ENCODE data around the gene BRAF. TPM values are rescaled to one million over a fixed set of nuclear protein-coding genes. Genes with fewer than 3 reads are reported as not detected.
"Not testable (repeated sequence)": the region's sequence is repeated elsewhere in the genome, so short reads cannot be mapped to it uniquely, and the experiment has no call there.

BRAF gene
- total RNA-seq, 1 donor from 2014 or later: 26.0 TPM

DNA sequence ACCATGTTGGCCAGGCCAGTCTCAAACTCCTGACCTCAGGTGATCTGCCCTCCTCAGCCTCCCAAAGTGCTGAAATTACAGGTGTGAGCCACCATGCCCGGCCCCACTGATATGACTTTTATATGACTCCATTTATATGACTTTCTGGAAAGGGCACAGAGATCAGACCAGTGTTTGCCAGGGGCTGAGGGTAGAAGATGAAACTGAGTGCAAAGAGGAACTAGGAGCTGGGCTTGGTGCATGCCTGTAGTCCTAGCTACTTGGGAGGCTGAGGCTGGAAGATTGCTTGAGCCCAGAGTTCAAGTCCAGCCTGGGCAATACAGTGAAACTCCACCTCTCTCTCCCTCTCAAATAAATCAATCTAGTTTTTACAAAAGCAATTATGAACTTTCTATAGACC is 7.5 kb downstream of the BRAF start:
- H3K27me3 Mint-ChIP-seq (ENCODE audit: low read depth, unreplicated experiment): no peaks in the 10 kb centered on the region
- TF ChIP-seq, protein P1, sequence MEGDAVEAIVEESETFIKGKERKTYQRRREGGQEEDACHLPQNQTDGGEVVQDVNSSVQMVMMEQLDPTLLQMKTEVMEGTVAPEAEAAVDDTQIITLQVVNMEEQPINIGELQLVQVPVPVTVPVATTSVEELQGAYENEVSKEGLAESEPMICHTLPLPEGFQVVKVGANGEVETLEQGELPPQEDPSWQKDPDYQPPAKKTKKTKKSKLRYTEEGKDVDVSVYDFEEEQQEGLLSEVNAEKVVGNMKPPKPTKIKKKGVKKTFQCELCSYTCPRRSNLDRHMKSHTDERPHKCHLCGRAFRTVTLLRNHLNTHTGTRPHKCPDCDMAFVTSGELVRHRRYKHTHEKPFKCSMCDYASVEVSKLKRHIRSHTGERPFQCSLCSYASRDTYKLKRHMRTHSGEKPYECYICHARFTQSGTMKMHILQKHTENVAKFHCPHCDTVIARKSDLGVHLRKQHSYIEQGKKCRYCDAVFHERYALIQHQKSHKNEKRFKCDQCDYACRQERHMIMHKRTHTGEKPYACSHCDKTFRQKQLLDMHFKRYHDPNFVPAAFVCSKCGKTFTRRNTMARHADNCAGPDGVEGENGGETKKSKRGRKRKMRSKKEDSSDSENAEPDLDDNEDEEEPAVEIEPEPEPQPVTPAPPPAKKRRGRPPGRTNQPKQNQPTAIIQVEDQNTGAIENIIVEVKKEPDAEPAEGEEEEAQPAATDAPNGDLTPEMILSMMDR (IDR thresholded peaks at IDR 0.05; ENCODE audit: insufficient read depth, low read depth, low read length): no peak
- no peak for TF ChIP-seq EZH2 (IDR thresholded peaks at IDR 0.05; ENCODE audit: insufficient read depth, low read length)
- Histone ChIP-seq H3K9ac (ENCODE audit: low read length) (no peak overlapping the region), H3K9me3 (ENCODE audit: insufficient read depth, low read depth, low read length) (no peaks in the 10 kb centered on the region), H2AFZ (ENCODE audit: low read depth, low read length) (no peak overlapping the region), H3K4me3 (ENCODE audit: insufficient read depth, low read depth, low read length) (no peak overlapping the region), H3K36me3 (ENCODE audit: insufficient read depth, low read length) (no peaks in the 10 kb centered on the region), H4K20me1 (ENCODE audit: insufficient read depth, low read length) (peaks cover 79% of the 10 kb centered on the region), H3K27me3 (ENCODE audit: insufficient read depth, low read length) (no peaks in the 10 kb centered on the region), H3K4me2 (ENCODE audit: low read length) (no peak overlapping the region), H3K4me1 (ENCODE audit: insufficient read depth, low read length) (no peaks in the 10 kb centered on the region), H3K27ac (ENCODE audit: low read depth, low read length) (no peak overlapping the region), H3K79me2 (ENCODE audit: insufficient read depth, low read length) (peaks cover 95% of the 10 kb centered on the region)
- DNase-seq (ENCODE audit: low read depth): no peak
- no peaks in the 10 kb centered on the region for H3K9me3 Mint-ChIP-seq (ENCODE audit: unreplicated experiment)
- no peak overlapping the region for H3K27ac Mint-ChIP-seq (ENCODE audit: unreplicated experiment)
- FAIRE-seq: no peak
- no peak overlapping the region for H3K4me3 Mint-ChIP-seq (ENCODE audit: unreplicated experiment)
- H3K4me1 Mint-ChIP-seq (ENCODE audit: low read depth, unreplicated experiment): peaks cover 12% of the 10 kb centered on the region
- no peaks in the 10 kb centered on the region for H3K36me3 Mint-ChIP-seq (ENCODE audit: low read depth, unreplicated experiment)

DNA sequence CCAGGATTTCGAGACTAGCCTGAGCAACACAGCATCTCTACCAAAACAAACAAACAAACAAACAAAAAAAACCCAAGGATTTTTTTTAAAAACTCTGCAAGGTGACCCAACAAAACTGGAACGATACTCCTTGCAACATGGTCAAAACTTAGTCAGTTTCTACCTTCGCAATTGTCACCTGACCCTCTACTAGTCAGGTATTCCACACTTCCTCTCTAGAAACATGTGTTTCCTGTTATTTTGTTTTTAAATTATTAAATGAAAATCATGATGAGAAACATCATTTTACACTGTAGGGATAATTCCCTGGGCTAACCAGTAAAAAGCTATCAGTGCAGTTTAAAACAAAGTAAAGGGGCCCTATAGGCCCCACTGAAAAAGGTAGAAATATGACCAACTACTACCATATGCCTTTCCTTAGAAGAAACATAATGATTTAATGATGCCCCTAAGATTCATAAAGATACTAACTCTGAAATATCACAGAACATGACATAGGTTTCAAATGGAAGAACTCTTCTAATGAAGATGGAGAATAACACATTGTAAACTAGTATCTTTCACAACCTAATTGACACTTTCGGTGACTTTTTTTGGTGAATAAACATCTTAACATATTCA is 8.7 kb downstream of the BRAF start:
- no peaks in the 10 kb centered on the region for H3K9me3 Mint-ChIP-seq (ENCODE audit: unreplicated experiment)
- Histone ChIP-seq H3K9ac (ENCODE audit: low read length) (no peak overlapping the region), H3K4me3 (ENCODE audit: insufficient read depth, low read depth, low read length) (no peak overlapping the region), H3K4me2 (ENCODE audit: low read length) (no peak overlapping the region), H4K20me1 (ENCODE audit: insufficient read depth, low read length) (peaks cover 83% of the 10 kb centered on the region), H3K27ac (ENCODE audit: low read depth, low read length) (no peak overlapping the region), H3K27me3 (ENCODE audit: insufficient read depth, low read length) (no peaks in the 10 kb centered on the region), H3K36me3 (ENCODE audit: insufficient read depth, low read length) (no peaks in the 10 kb centered on the region), H3K4me1 (ENCODE audit: insufficient read depth, low read length) (no peaks in the 10 kb centered on the region), H3K9me3 (ENCODE audit: insufficient read depth, low read depth, low read length) (no peaks in the 10 kb centered on the region), H3K79me2 (ENCODE audit: insufficient read depth, low read length) (peaks cover 95% of the 10 kb centered on the region), H2AFZ (ENCODE audit: low read depth, low read length) (no peak overlapping the region)
- no peak for DNase-seq (ENCODE audit: low read depth)
- H3K27me3 Mint-ChIP-seq (ENCODE audit: low read depth, unreplicated experiment): no peaks in the 10 kb centered on the region
- no peak overlapping the region for H3K4me3 Mint-ChIP-seq (ENCODE audit: unreplicated experiment)
- peaks cover 14% of the 10 kb centered on the region for H3K4me1 Mint-ChIP-seq (ENCODE audit: low read depth, unreplicated experiment)
- TF ChIP-seq EZH2 (IDR thresholded peaks at IDR 0.05; ENCODE audit: insufficient read depth, low read length): no peak
- TF ChIP-seq, protein P1 (IDR thresholded peaks at IDR 0.05; ENCODE audit: insufficient read depth, low read depth, low read length): no peak
- FAIRE-seq: no peak
- no peak overlapping the region for H3K27ac Mint-ChIP-seq (ENCODE audit: unreplicated experiment)
- H3K36me3 Mint-ChIP-seq (ENCODE audit: low read depth, unreplicated experiment): no peaks in the 10 kb centered on the region

DNA sequence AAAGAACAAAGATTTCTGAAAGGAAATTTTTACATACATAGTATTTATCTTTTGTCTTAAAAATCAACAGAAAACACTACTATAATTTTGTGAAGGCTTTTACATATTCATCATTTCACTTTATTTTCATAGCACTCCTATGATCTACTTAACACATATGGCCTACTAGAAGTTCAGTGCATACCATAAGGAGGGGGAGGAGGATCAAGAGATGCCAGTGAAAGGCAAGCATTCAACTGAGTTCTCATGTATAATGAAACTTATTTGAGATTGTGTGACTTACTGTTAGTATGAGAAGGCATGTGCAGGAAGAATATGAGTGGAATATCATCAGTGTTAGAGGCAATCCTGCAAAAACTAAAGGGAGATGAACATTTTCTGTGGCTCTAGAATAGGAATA is 10.6 kb downstream of the BRAF start:
- Histone ChIP-seq H4K20me1 (ENCODE audit: insufficient read depth, low read length) (peaks cover 84% of the 10 kb centered on the region), H3K9me3 (ENCODE audit: insufficient read depth, low read depth, low read length) (no peaks in the 10 kb centered on the region), H3K4me3 (ENCODE audit: insufficient read depth, low read depth, low read length) (no peak overlapping the region), H2AFZ (ENCODE audit: low read depth, low read length) (no peak overlapping the region), H3K79me2 (ENCODE audit: insufficient read depth, low read length) (peaks cover 95% of the 10 kb centered on the region), H3K27me3 (ENCODE audit: insufficient read depth, low read length) (no peaks in the 10 kb centered on the region), H3K4me1 (ENCODE audit: insufficient read depth, low read length) (no peaks in the 10 kb centered on the region), H3K9ac (ENCODE audit: low read length) (no peak overlapping the region), H3K4me2 (ENCODE audit: low read length) (no peak overlapping the region), H3K27ac (ENCODE audit: low read depth, low read length) (no peak overlapping the region), H3K36me3 (ENCODE audit: insufficient read depth, low read length) (no peaks in the 10 kb centered on the region)
- H3K4me1 Mint-ChIP-seq (ENCODE audit: low read depth, unreplicated experiment): peaks cover 14% of the 10 kb centered on the region
- no peaks in the 10 kb centered on the region for H3K36me3 Mint-ChIP-seq (ENCODE audit: low read depth, unreplicated experiment)
- FAIRE-seq (no peak), DNase-seq (ENCODE audit: low read depth) (no peak)
- no peaks in the 10 kb centered on the region for H3K27me3 Mint-ChIP-seq (ENCODE audit: low read depth, unreplicated experiment)
- no peak overlapping the region for H3K4me3 Mint-ChIP-seq (ENCODE audit: unreplicated experiment)
- no peaks in the 10 kb centered on the region for H3K9me3 Mint-ChIP-seq (ENCODE audit: unreplicated experiment)
- H3K27ac Mint-ChIP-seq (ENCODE audit: unreplicated experiment): no peak overlapping the region
- TF ChIP-seq, protein P1 (IDR thresholded peaks at IDR 0.05; ENCODE audit: insufficient read depth, low read depth, low read length): no peak
- no peak for TF ChIP-seq EZH2 (IDR thresholded peaks at IDR 0.05; ENCODE audit: insufficient read depth, low read length)

DNA sequence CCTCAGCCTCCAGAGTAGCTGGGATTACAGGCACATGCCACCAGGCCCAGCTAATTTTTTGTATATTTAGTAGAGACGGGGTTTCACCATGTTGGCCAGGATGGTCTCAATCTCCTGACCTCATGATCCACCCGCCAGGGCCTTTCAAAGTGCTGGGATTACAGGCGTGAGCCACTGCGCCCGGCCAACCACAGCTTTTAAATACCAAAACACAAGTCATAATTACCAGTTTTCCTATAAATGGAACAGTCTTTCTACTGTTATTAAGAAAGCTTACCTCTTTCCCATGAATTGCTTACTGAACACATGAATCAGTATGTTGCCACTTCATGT is 11.2 kb downstream of the BRAF start:
- H3K36me3 Mint-ChIP-seq (ENCODE audit: low read depth, unreplicated experiment): not testable (repeated sequence)

More for the DNA sequence above, 11.2 kb downstream of the BRAF start:
- peaks cover 14% of the 10 kb centered on the region for H3K4me1 Mint-ChIP-seq (ENCODE audit: low read depth, unreplicated experiment)
- H3K27ac ChIP-seq (ENCODE audit: low read depth, low read length); H3K36me3 ChIP-seq (ENCODE audit: insufficient read depth, low read length); H3K4me3 Mint-ChIP-seq (ENCODE audit: unreplicated experiment); FAIRE-seq; H3K9ac ChIP-seq (ENCODE audit: low read length); H3K4me2 ChIP-seq (ENCODE audit: low read length); H3K27me3 Mint-ChIP-seq (ENCODE audit: low read depth, unreplicated experiment); H3K4me1 ChIP-seq (ENCODE audit: insufficient read depth, low read length); H3K9me3 ChIP-seq (ENCODE audit: insufficient read depth, low read depth, low read length); H3K9me3 Mint-ChIP-seq (ENCODE audit: unreplicated experiment); H3K4me3 ChIP-seq (ENCODE audit: insufficient read depth, low read depth, low read length); H3K27me3 ChIP-seq (ENCODE audit: insufficient read depth, low read length); H2AFZ ChIP-seq (ENCODE audit: low read depth, low read length); DNase-seq (ENCODE audit: low read depth): not testable (repeated sequence)
- Histone ChIP-seq H4K20me1 (ENCODE audit: insufficient read depth, low read length) (peaks cover 87% of the 10 kb centered on the region), H3K79me2 (ENCODE audit: insufficient read depth, low read length) (peaks cover 96% of the 10 kb centered on the region)
- H3K27ac Mint-ChIP-seq (ENCODE audit: unreplicated experiment): peak overlapping the region; percentile 50

Measured in astrocyte (in vitro differentiated cells and primary cell).